HCT116 (cell line): ENCODE results near the gene USP26. TPM values are rescaled to one million over a fixed set of nuclear protein-coding genes. Genes with fewer than 3 reads are reported as not detected.

Experiments used
- ATAC-seq: fragments of 200-7000 bp; cut with Tn5 transposase; 2 replicates; pipeline ENCODE4 v1.9.1; 2020; ENCODE audit warnings: mild to moderate bottlenecking, moderate library complexity
- BruUV-seq: library from RNA; stranded (reverse); fragments of 400-500 nt; replicated peaks from 2 replicates; lab custom pipeline; 2021; lab: Mats Ljungman, UMichigan
- CTCF ChIA-PET: fragments of 300-600 bp; sonication (Branson Sonifier 250); formaldehyde crosslinking; loops from one replicate; lab custom pipeline; 2021; ENCODE audit warnings: antibody characterized with exemption; lab: Charles Lee
- POLR2A ChIA-PET: fragments of 300-600, 350-600 bp; sonication (Branson Sonifier 250); formaldehyde crosslinking; loops from one replicate; lab custom pipeline; 2021; ENCODE audit warnings: antibody characterized with exemption; lab: Charles Lee
- RAD21 ChIA-PET, 2 experiments: fragments of 300-600 bp; sonication (Branson Sonifier 250); formaldehyde crosslinking; loops; one replicate each; lab custom pipeline; 2023; ENCODE audit warnings: low total read pairs in 2 of 2; ENCODE audit not compliant: uncharacterized antibody in 2 of 2, unreplicated experiment in 2 of 2, low non-redundant PET in 1 of 2; lab: Charles Lee
- DNase-seq: peaks from one replicate; pipeline ENCODE4 v3.0.0-alpha.2; 2010; ENCODE audit warnings: low read depth, low spot score
- H2AFZ ChIP-seq: fragments of 200-600 bp; shearing (Covaris generic), sonication (generic); 2 replicates; pipeline ENCODE4 v1.6.1; 2017; ENCODE audit warnings: low read depth, mixed run types, mixed read lengths, antibody characterized with exemption, low read length; ENCODE audit not compliant: poor library complexity, severe bottlenecking
- H3K27ac ChIP-seq: 2 replicates; pipeline ENCODE4 v1.5.1; 2012; ENCODE audit warnings: low read depth, low read length
- H3K27me3 ChIP-seq: fragments of 200-600 bp; sonication (generic); 2 replicates; pipeline ENCODE4 v1.6.1; 2016; ENCODE audit warnings: mixed run types, low read length, mixed read lengths; ENCODE audit not compliant: insufficient read depth
- H3K36me3 ChIP-seq, 2 experiments: fragments of 200-500 bp in 1 of 2; fragments of 200-600 bp in 1 of 2; sonication (Bioruptor generic) in 1 of 2; sonication (generic) in 1 of 2; 2 replicates each; pipeline versions ENCODE4 v1.5.1 to v1.6.1; 2014 to 2016; ENCODE audit warnings: low read length in 2 of 2, inconsistent platforms in 1 of 2, mixed read lengths in 1 of 2, mixed run types in 1 of 2; ENCODE audit not compliant: insufficient read depth in 2 of 2, control insufficient read depth in 1 of 2
- H3K4me1 ChIP-seq, 2 experiments: fragments of 200-600 bp in 1 of 2; sonication (generic) in 1 of 2; 2 replicates each; pipeline versions ENCODE4 v1.5.1 to v1.6.1; 2012 to 2017; ENCODE audit warnings: low read length in 2 of 2, inconsistent platforms in 1 of 2, mild to moderate bottlenecking in 1 of 2, mixed read lengths in 1 of 2, mixed run types in 1 of 2, moderate library complexity in 1 of 2; ENCODE audit not compliant: insufficient read depth in 2 of 2, control insufficient read depth in 1 of 2
- H3K4me2 ChIP-seq: fragments of 200-600 bp; sonication (generic); 2 replicates; pipeline ENCODE4 v1.6.1; 2017; ENCODE audit warnings: mixed run types, low read length, mixed read lengths
- H3K4me3 ChIP-seq, 2 experiments: fragments of 200-600 bp in 1 of 2; sonication (generic) in 1 of 2; replicated peaks in 1 of 2; 2 replicates each; pipeline ENCODE4 v1.5.1; 2011 to 2016; ENCODE audit warnings: low read length in 2 of 2, control low read depth in 1 of 2, low read depth in 1 of 2, mild to moderate bottlenecking in 1 of 2, mixed read lengths in 1 of 2, mixed run types in 1 of 2
- H3K79me2 ChIP-seq: fragments of 200-600 bp; sonication (generic); 2 replicates; pipeline ENCODE4 v1.6.1; 2017; ENCODE audit warnings: mild to moderate bottlenecking, mixed run types, low read length, moderate library complexity, mixed read lengths; ENCODE audit not compliant: insufficient read depth
- H3K9ac ChIP-seq: fragments of 200-600 bp; sonication (generic); 2 replicates; pipeline ENCODE4 v1.6.1; 2016; ENCODE audit warnings: low read length, mixed read lengths
- H3K9me2 ChIP-seq: fragments of 200-600 bp; sonication (generic), shearing (Covaris generic); 2 replicates; pipeline ENCODE4 v1.6.1; 2017; ENCODE audit warnings: mixed run types, mild to moderate bottlenecking, moderate library complexity; ENCODE audit not compliant: insufficient read depth
- H3K9me3 ChIP-seq, 2 experiments: fragments of 200-500 bp in 1 of 2; fragments of 200-600 bp in 1 of 2; sonication (Bioruptor generic) in 1 of 2; sonication (generic) in 1 of 2; 2 replicates each; pipeline ENCODE4 v1.6.1; 2014 to 2017; ENCODE audit warnings: low read length in 2 of 2, mixed read lengths in 2 of 2, inconsistent platforms in 1 of 2, low read depth in 1 of 2, mild to moderate bottlenecking in 1 of 2, mixed run types in 1 of 2, moderate library complexity in 1 of 2; ENCODE audit not compliant: control insufficient read depth in 1 of 2, insufficient read depth in 1 of 2
- H4K20me1 ChIP-seq: fragments of 200-600 bp; sonication (generic), shearing (Covaris generic); 2 replicates; pipeline ENCODE4 v1.6.1; 2017; ENCODE audit warnings: mixed run types, mild to moderate bottlenecking, moderate library complexity; ENCODE audit not compliant: insufficient read depth
- ATF3 ChIP-seq: IDR thresholded peaks from 2 replicates; pipeline ENCODE4 v1.6.1; 2012
- CBX3 ChIP-seq: IDR thresholded peaks from 2 replicates; pipeline ENCODE4 v1.6.1; 2012; ENCODE audit warnings: low read depth
- CTCF ChIP-seq, 3 experiments: fragments of 200-600 bp in 1 of 3; sonication (generic) in 1 of 3; IDR thresholded peaks in 2 of 3; conservative IDR thresholded peaks in 1 of 3; 2 replicates each; pipeline ENCODE4 v1.5.1; 2012 to 2017; ENCODE audit warnings: low read depth in 2 of 3, low read length in 2 of 3, antibody characterized with exemption in 1 of 3, borderline replicate concordance in 1 of 3, control low read depth in 1 of 3, mild to moderate bottlenecking in 1 of 3, mixed read lengths in 1 of 3, mixed run types in 1 of 3, moderate library complexity in 1 of 3; ENCODE audit not compliant: insufficient read depth in 1 of 3
- EGR1 ChIP-seq: IDR thresholded peaks from 2 replicates; pipeline ENCODE4 v1.6.1; 2012; ENCODE audit warnings: low read depth
- ELF1 ChIP-seq: IDR thresholded peaks from 2 replicates; pipeline ENCODE4 v1.6.1; 2012; ENCODE audit warnings: low read depth, borderline replicate concordance
- EZH2 ChIP-seq: fragments of 200-600 bp; sonication (generic); IDR thresholded peaks from 2 replicates; pipeline ENCODE4 v1.6.1; 2017; ENCODE audit warnings: antibody characterized with exemption, mixed run types
- EZH2phosphoT487 ChIP-seq: fragments of 200-600 bp; IDR thresholded peaks from 2 replicates; pipeline ENCODE4 v1.6.1; 2018; ENCODE audit warnings: antibody characterized with exemption, borderline replicate concordance
- POLR2AphosphoS5 ChIP-seq: IDR thresholded peaks from 2 replicates; pipeline ENCODE4 v1.6.1; 2011; ENCODE audit warnings: mild to moderate bottlenecking, low read depth, low read length, moderate library complexity
- REST ChIP-seq: IDR thresholded peaks from 2 replicates; pipeline ENCODE4 v1.6.1; 2012; ENCODE audit warnings: low read depth
- SIN3A ChIP-seq: IDR thresholded peaks from 2 replicates; pipeline ENCODE4 v1.6.1; 2012; ENCODE audit warnings: low read depth
- SP1 ChIP-seq: IDR thresholded peaks from 2 replicates; pipeline ENCODE4 v1.6.1; 2012; ENCODE audit warnings: low read depth
- SRF ChIP-seq: IDR thresholded peaks from 2 replicates; pipeline ENCODE4 v1.6.1; 2012; ENCODE audit warnings: low read depth
- TCF7L2 ChIP-seq: IDR thresholded peaks from 2 replicates; pipeline ENCODE4 v1.7.0; 2011; ENCODE audit warnings: borderline replicate concordance, inconsistent platforms; ENCODE audit not compliant: insufficient read depth, insufficient read length; ENCODE audit errors: extremely low read depth
- YY1 ChIP-seq: IDR thresholded peaks from 2 replicates; pipeline ENCODE4 v1.6.1; 2011; ENCODE audit warnings: low read length, low read depth, moderate library complexity, mild to moderate bottlenecking; ENCODE audit not compliant: insufficient replicate concordance; ENCODE audit errors: extremely low read depth
- ZNF274 ChIP-seq: fragments of 200-500 bp; sonication (Bioruptor generic); IDR thresholded peaks from 2 replicates; pipeline ENCODE4 v1.6.1; 2014; ENCODE audit warnings: mild to moderate bottlenecking, low read depth, low read length, inconsistent platforms
- intact Hi-C: fragments of 100-400 bp; cut with micrococcal nuclease; formaldehyde crosslinking; loops from 2 replicates; pipeline ENCODE4 v1.10.0; 2022
- total RNA-seq: library from RNA; stranded (reverse); gene quantifications from one replicate; pipeline ENCODE4 v1.2.1, GENCODE V29; 2021; ENCODE audit not compliant: unreplicated experiment

USP26 gene
- total RNA-seq, 1 experiment from 2014 or later = not detected

GRCh38 chrX:133083899-133084298 lies 13.0 kb downstream of the USP26 start:
- Histone ChIP-seq H3K27me3 (no peaks in the 10 kb centered on the region), H3K9me3 (no peaks in the 10 kb centered on the region), H3K9me2 (no peaks in the 10 kb centered on the region), H4K20me1 (no peaks in the 10 kb centered on the region), H3K36me3 (no peaks in the 10 kb centered on the region), H3K9ac (no peak overlapping the region), H3K4me3 (no peak overlapping the region), H2AFZ (no peak overlapping the region), H3K27ac (no peak overlapping the region), H3K4me1 (no peaks in the 10 kb centered on the region), H3K4me2 (no peak overlapping the region), H3K79me2 (no peaks in the 10 kb centered on the region)
- POLR2A ChIA-PET = no interaction called here
- BruUV-seq = no TSS peak
- ATAC-seq (no peak), DNase-seq (no peak)
- CTCF ChIA-PET = no interaction called here
- no peak for TF ChIP-seq EZH2
- intact Hi-C loops = no loop called here
- RAD21 ChIA-PET = no interaction called here

- CTCF ChIA-PET = no interaction called here
- Histone ChIP-seq H3K36me3 (no peaks in the 10 kb centered on the region), H3K9ac (no peak overlapping the region), H3K9me2 (no peaks in the 10 kb centered on the region), H3K27ac (no peak overlapping the region), H3K27me3 (no peaks in the 10 kb centered on the region), H3K79me2 (no peaks in the 10 kb centered on the region), H4K20me1 (no peaks in the 10 kb centered on the region), H3K4me1 (no peaks in the 10 kb centered on the region), H3K4me3 (no peak overlapping the region), H3K4me2 (no peak overlapping the region), H3K9me3 (no peaks in the 10 kb centered on the region), H2AFZ (no peak overlapping the region)
- intact Hi-C loops = no loop called here
- ATAC-seq = no peak
- POLR2A ChIA-PET = no interaction called here
- RAD21 ChIA-PET = no interaction called here
- TF ChIP-seq ATF3 (no peak), EGR1 (no peak), SIN3A (no peak), YY1 (no peak), EZH2 (no peak), EZH2phosphoT487 (no peak), ELF1 (no peak), POLR2AphosphoS5 (no peak), SRF (no peak), CBX3 (no peak), ZNF274 (no peak), TCF7L2 (no peak), CTCF (IDR thresholded peaks at IDR 0.05 in 2 of 3, conservative IDR thresholded peaks at IDR 0.05 in 1 of 3; ENCODE audit: borderline replicate concordance in 1 of 3, insufficient read depth in 1 of 3, low read depth in 2 of 3, low read length in 2 of 3) (no peak), SP1 (no peak), REST (no peak)
- no TSS peak for BruUV-seq
- DNase-seq = no peak
Measured at GRCh38 chrX:133081990-133082389, 14.9 kb downstream of the USP26 start.
